ENCODE measurements around the gene RPL19.
"Not testable (repeated sequence)": the region's sequence is repeated elsewhere in the genome, so short reads cannot be mapped to it uniquely, and the experiment has no call there.

The RPL19 gene

GRCh38 chr17:39200070-39200879 is at the start of gene RPL19:
TSS of gene RPL19 (plus strand) at chr17:39200283. CDS start at chr17:39200345, 62 bp downstream.
- DNase-seq (ENCODE audit: low spot score) = peak; percentile 97

- no peak for DNase-seq (ENCODE audit: low spot score)
Measured at GRCh38 chr17:39150795-39151149, 49.3 kb upstream of the RPL19 start.

GRCh38 chr17:39151150-39151942 is 48.7 kb upstream of the RPL19 start, which contains the start of gene PLXDC1:
TSS of gene PLXDC1 (minus strand) at chr17:39151637. CDS start at chr17:39151437, 200 bp downstream.
- DNase-seq (ENCODE audit: low spot score) = no peak

GRCh38 chr17:39151943-39152818 is 47.9 kb upstream of the RPL19 start:
- DNase-seq (ENCODE audit: low spot score) = no peak

- peak; percentile 89 for DNase-seq (ENCODE audit: low spot score)
Measured at GRCh38 chr17:39153599-39154051, 46.5 kb upstream of the RPL19 start.

- DNase-seq (ENCODE audit: low spot score) = no peak
Measured at GRCh38 chr17:39155654-39156053, 44.4 kb upstream of the RPL19 start.

- DNase-seq (ENCODE audit: low spot score) = no peak
Measured at GRCh38 chr17:39156491-39156890, 43.6 kb upstream of the RPL19 start.

GRCh38 chr17:39158623-39159022 is 41.5 kb upstream of the RPL19 start:
- DNase-seq (ENCODE audit: low spot score) = no peak

- DNase-seq (ENCODE audit: low spot score) = no peak
Measured at GRCh38 chr17:39161962-39162361, 38.1 kb upstream of the RPL19 start.

- DNase-seq (ENCODE audit: low spot score) = peak; percentile 65
Measured at GRCh38 chr17:39164675-39165143, 35.4 kb upstream of the RPL19 start.

- no peak for DNase-seq (ENCODE audit: low spot score)
Measured at GRCh38 chr17:39165178-39165840, 34.8 kb upstream of the RPL19 start.

GRCh38 chr17:39165841-39166349 is 34.2 kb upstream of the RPL19 start, which contains the start of gene ARL5C:
TSS of gene ARL5C (minus strand) at chr17:39166161. CDS start at chr17:39165760, 401 bp downstream.
- DNase-seq (ENCODE audit: low spot score) = no peak

- DNase-seq (ENCODE audit: low spot score) = no peak
Measured at GRCh38 chr17:39166437-39167335, 33.4 kb upstream of the RPL19 start.

GRCh38 chr17:39167476-39167875 is 32.6 kb upstream of the RPL19 start:
- DNase-seq (ENCODE audit: low spot score) = no peak

- not testable (repeated sequence) for DNase-seq (ENCODE audit: low spot score)
Measured at GRCh38 chr17:39168503-39168902, 31.6 kb upstream of the RPL19 start.

GRCh38 chr17:39169101-39169500 is 31.0 kb upstream of the RPL19 start:
- DNase-seq (ENCODE audit: low spot score) = no peak

- DNase-seq (ENCODE audit: low spot score) = no peak
Measured at GRCh38 chr17:39169518-39169917, 30.6 kb upstream of the RPL19 start.

- DNase-seq (ENCODE audit: low spot score) = no peak
Measured at GRCh38 chr17:39170109-39170508, 30.0 kb upstream of the RPL19 start.

GRCh38 chr17:39170558-39170957 is 29.5 kb upstream of the RPL19 start:
- DNase-seq (ENCODE audit: low spot score) = no peak

- DNase-seq (ENCODE audit: low spot score) = no peak
Measured at GRCh38 chr17:39171933-39172332, 28.1 kb upstream of the RPL19 start.

Data from hematopoietic multipotent progenitor cell treated with erythropoietin and hydrocortisone succinate and interleukin-3 and kit ligand, for 17 days (in vitro differentiated cells).